RWPE2 (cell line): ENCODE results near the gene RAPGEF3.
A peak's percentile ranks its signal among the peaks of the same experiment; 100 is the strongest.

Experiments used
- ATAC-seq: fragments of 200-7000 bp; cut with Tn5 transposase; 3 replicates; pipeline ENCODE4 v1.9.1; 2021; ENCODE audit warnings: low read depth
- DNase-seq: peaks from one replicate; pipeline ENCODE4 v3.0.0-alpha.2; 2020; ENCODE audit warnings: low spot score
- H3K27ac ChIP-seq: fragments of 450-650 bp; 2 replicates; pipeline ENCODE4 v1.5.1; 2017; ENCODE audit warnings: mild to moderate bottlenecking; ENCODE audit not compliant: poor library complexity, severe bottlenecking
- H3K27me3 ChIP-seq: fragments of 250-450 bp; sonication (Bioruptor Pico); 2 replicates; pipeline ENCODE4 v1.5.1; 2021; ENCODE audit warnings: mild to moderate bottlenecking, moderate library complexity; ENCODE audit not compliant: insufficient read depth, poor library complexity, severe bottlenecking
- H3K36me3 ChIP-seq: fragments of 250-450 bp; sonication (Bioruptor Pico); 2 replicates; pipeline ENCODE4 v1.5.1; 2020; ENCODE audit warnings: low read depth, mild to moderate bottlenecking, moderate library complexity
- H3K4me1 ChIP-seq: fragments of 250-450 bp; sonication (Bioruptor Pico); 2 replicates; pipeline ENCODE4 v1.5.1; 2021; ENCODE audit warnings: mild to moderate bottlenecking, moderate library complexity; ENCODE audit not compliant: insufficient read depth, poor library complexity, severe bottlenecking
- H3K4me3 ChIP-seq: fragments of 250-450 bp; sonication (Bioruptor Pico); 2 replicates; pipeline ENCODE4 v1.5.1; 2021; ENCODE audit warnings: mild to moderate bottlenecking, moderate library complexity; ENCODE audit not compliant: severe bottlenecking
- H3K9me3 ChIP-seq: fragments of 250-450 bp; sonication (Bioruptor Pico); 2 replicates; pipeline ENCODE4 v1.5.1; 2021; ENCODE audit warnings: mild to moderate bottlenecking, moderate library complexity; ENCODE audit not compliant: severe bottlenecking
- TF ChIP-seq, protein P1 (sequence below): fragments of 450-650 bp; IDR thresholded peaks from one replicate; pipeline ENCODE4 v1.5.1; 2017; ENCODE audit warnings: mild to moderate bottlenecking, moderate library complexity; ENCODE audit not compliant: poor library complexity, severe bottlenecking

RAPGEF3 gene

DNA sequence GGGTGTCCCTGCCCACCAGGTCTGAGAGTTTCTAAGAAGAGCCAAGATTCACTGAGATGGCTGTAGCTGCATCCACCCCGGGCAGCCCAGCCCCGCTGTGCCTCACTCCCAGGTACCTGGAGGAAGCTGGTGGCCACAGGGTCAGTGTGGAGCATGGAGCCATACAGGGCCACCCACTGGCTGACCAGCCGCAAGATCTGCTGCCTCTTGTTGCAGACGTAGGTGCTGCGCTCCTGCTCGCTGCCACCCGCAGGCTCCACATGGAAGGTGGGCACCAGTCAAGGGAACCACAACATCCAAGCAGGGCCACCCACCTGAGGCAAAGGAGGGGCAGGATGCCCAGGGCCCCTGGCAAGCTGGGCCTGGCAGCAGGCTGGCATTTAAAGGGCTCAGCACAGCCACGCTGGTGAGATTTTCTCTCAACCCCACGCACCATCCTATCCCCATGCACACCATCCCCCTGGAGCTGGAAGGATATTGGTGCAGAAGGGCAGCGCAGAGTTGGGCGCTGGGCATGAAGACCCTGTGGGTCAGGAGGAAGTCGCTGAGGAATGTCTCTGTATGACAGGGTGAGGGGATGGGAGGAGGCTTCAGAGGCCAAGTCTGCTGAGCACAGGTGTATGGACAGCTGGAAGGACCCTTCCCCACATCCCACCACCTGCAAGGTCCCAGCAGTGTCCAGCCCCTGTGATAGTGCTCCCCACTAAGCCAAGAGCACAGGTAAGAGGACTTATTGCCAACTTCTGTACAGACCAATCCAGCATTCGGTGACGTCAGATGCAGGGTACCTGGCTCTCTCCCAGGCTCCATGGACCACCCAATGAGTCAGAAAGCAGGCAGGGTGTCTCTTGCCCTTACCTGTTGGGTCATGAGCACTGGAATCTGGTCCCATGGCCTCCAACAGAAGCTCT is 10.8 kb downstream of the RAPGEF3 start:
- no peaks in the 10 kb centered on the region for H3K27me3 ChIP-seq
- DNase-seq (peak; percentile 44), ATAC-seq (no peak)
- H3K27ac ChIP-seq, result no peak overlapping the region
- peaks cover 21% of the 10 kb centered on the region for H3K36me3 ChIP-seq
- H3K9me3 ChIP-seq, result no peaks in the 10 kb centered on the region
- TF ChIP-seq, protein P1, sequence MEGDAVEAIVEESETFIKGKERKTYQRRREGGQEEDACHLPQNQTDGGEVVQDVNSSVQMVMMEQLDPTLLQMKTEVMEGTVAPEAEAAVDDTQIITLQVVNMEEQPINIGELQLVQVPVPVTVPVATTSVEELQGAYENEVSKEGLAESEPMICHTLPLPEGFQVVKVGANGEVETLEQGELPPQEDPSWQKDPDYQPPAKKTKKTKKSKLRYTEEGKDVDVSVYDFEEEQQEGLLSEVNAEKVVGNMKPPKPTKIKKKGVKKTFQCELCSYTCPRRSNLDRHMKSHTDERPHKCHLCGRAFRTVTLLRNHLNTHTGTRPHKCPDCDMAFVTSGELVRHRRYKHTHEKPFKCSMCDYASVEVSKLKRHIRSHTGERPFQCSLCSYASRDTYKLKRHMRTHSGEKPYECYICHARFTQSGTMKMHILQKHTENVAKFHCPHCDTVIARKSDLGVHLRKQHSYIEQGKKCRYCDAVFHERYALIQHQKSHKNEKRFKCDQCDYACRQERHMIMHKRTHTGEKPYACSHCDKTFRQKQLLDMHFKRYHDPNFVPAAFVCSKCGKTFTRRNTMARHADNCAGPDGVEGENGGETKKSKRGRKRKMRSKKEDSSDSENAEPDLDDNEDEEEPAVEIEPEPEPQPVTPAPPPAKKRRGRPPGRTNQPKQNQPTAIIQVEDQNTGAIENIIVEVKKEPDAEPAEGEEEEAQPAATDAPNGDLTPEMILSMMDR, result no peak
- H3K4me1 ChIP-seq, result peaks cover 13% of the 10 kb centered on the region
- no peak overlapping the region for H3K4me3 ChIP-seq

DNA sequence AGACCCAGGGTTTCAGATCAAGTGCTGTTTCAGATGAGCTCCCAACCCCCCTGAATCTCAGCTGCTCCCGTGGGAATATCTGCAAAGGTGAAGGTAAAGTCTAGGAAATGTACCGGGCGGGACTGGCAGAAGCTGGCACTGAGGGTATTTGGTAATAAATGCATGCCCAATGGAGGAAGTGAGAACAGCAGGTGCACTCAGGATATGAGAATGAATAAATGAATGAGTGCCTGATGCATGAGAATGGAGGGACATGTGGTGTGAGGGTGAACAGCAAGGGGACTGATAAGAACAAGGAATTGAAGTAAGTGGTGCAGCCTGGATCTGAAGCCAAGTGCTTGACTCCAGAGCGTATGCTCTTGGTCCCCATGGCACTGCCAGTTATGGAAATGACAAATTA is 11.6 kb downstream of the RAPGEF3 start:
- Histone ChIP-seq H3K36me3 (peaks cover 21% of the 10 kb centered on the region), H3K27ac (no peak overlapping the region), H3K27me3 (no peaks in the 10 kb centered on the region), H3K4me3 (no peak overlapping the region), H3K9me3 (no peaks in the 10 kb centered on the region), H3K4me1 (peaks cover 6% of the 10 kb centered on the region)
- TF ChIP-seq, protein P1, result no peak
- DNase-seq (no peak), ATAC-seq (no peak)

DNA sequence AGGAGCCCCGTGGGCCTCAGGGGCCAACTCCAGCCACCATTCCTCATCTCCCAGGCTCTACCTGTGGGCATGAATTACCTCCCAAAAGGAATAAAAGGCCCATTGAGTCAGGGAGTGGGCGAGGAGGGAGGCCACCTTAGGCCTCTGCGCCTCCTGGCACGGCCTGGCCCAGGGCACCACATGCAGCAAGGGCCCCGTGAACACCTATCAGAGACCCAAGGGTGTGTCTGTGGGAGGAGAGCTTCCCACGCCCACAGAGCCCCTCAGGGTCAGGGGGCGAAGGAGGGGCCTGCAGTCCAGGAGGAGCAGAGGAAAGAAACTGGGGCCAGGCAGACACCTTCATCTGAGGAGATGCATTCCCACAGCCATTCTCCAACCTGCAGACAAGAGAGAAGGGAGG is 12.2 kb downstream of the RAPGEF3 start:
- no peaks in the 10 kb centered on the region for H3K4me1 ChIP-seq
- H3K27me3 ChIP-seq, result no peaks in the 10 kb centered on the region
- no peak overlapping the region for H3K27ac ChIP-seq
- no peak for DNase-seq
- no peak for ATAC-seq
- H3K36me3 ChIP-seq, result peaks cover 20% of the 10 kb centered on the region
- no peaks in the 10 kb centered on the region for H3K9me3 ChIP-seq
- TF ChIP-seq, protein P1, result no peak
- H3K4me3 ChIP-seq, result no peak overlapping the region

DNA sequence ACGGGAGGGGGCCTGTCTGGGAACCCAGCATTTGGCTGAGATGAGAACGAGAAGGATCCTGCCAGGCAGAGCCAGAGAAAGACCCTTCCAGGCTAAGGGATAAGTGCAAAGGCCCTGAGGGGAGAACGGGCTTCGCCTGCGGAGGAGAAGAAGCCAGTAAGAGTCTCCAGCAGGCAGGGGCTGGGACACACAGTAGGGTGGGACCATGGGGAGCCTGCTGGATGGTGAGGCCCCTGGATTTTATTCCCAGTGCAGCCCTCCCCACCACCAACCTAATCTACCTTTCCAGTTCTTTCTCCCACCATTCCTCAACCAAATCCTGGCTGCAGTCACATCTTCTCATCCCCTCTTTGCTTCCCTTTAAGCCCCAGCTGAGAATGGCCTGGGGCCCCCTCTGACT is 12.6 kb downstream of the RAPGEF3 start:
- ATAC-seq (no peak), DNase-seq (no peak)
- no peaks in the 10 kb centered on the region for H3K9me3 ChIP-seq
- H3K27me3 ChIP-seq, result no peaks in the 10 kb centered on the region
- H3K36me3 ChIP-seq, result peaks cover 15% of the 10 kb centered on the region
- no peak overlapping the region for H3K4me3 ChIP-seq
- peaks cover 3% of the 10 kb centered on the region for H3K4me1 ChIP-seq
- TF ChIP-seq, protein P1, result no peak
- no peak overlapping the region for H3K27ac ChIP-seq

DNA sequence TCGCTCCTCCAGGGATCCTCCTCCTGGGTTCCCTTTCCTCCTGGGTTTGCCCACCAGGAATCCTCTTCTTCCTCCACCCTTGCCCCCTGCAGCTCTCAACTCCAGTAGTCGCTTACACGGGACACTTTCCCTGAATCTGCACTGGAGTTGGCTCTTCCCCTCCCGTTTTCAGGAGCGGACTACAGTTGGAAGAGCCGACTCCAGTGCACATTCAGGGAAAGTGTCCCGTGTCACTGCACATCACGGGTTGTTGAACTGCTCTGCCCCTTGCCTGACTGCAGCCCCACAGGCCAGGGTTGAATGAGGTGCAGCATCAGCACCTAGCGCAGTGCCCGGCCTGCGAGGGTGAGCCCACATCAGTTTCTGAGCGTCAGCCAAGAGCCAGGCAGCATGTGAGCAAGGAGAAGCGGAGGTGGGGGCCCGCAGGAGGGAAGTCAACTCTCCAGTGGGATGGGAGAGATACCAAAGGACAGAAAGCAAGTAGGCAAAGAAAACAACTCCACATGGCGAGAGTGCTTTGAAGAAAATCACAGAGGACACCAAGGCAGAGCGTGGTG is 13.1 kb downstream of the RAPGEF3 start:
- peaks cover 10% of the 10 kb centered on the region for H3K36me3 ChIP-seq
- H3K27ac ChIP-seq, result no peak overlapping the region
- peaks cover 3% of the 10 kb centered on the region for H3K4me1 ChIP-seq
- DNase-seq (no peak), ATAC-seq (no peak)
- TF ChIP-seq, protein P1, result no peak
- no peak overlapping the region for H3K4me3 ChIP-seq
- no peaks in the 10 kb centered on the region for H3K9me3 ChIP-seq
- no peaks in the 10 kb centered on the region for H3K27me3 ChIP-seq
